Liver (tissue), 9 donors: ENCODE data around the gene CABLES1. TPM values are rescaled to one million over a fixed set of nuclear protein-coding genes. Genes with fewer than 3 reads are reported as not detected.

Experiments
- DNase-seq: peaks from one replicate; pipeline ENCODE4 v3.0.0-alpha.2; 2017; ENCODE audit warnings: low spot score
- H3K27ac ChIP-seq, 2 donors: one replicate each; pipeline ENCODE4 v1.7.0; 2013; ENCODE audit warnings: inconsistent platforms in 2 of 2, low read length in 2 of 2, control low read depth in 1 of 2, low read depth in 1 of 2, mild to moderate bottlenecking in 1 of 2
- H3K27me3 ChIP-seq, 4 donors: one replicate each; pipeline versions ENCODE4 v1.6.1 to v1.7.0; 2013; ENCODE audit warnings: low read length in 3 of 4, inconsistent platforms in 1 of 4, mild to moderate bottlenecking in 1 of 4, moderate library complexity in 1 of 4; ENCODE audit not compliant: control insufficient read depth in 4 of 4, insufficient read depth in 4 of 4
- H3K36me3 ChIP-seq, 4 donors: one replicate each; pipeline versions ENCODE4 v1.6.1 to v1.7.0; 2013; ENCODE audit warnings: low read length in 3 of 4, mild to moderate bottlenecking in 3 of 4, low read depth in 1 of 4, moderate library complexity in 1 of 4; ENCODE audit not compliant: control insufficient read depth in 4 of 4, insufficient read depth in 3 of 4
- H3K4me1 ChIP-seq, 4 donors: one replicate each; pipeline versions ENCODE4 v1.6.1 to v1.7.0; 2013; ENCODE audit warnings: low read length in 3 of 4, mild to moderate bottlenecking in 3 of 4, moderate library complexity in 1 of 4; ENCODE audit not compliant: control insufficient read depth in 4 of 4, insufficient read depth in 4 of 4
- H3K4me3 ChIP-seq, 3 donors: one replicate each; pipeline versions ENCODE4 v1.6.1 to v1.7.0; 2013; ENCODE audit warnings: low read length in 3 of 3, control low read depth in 1 of 3, low read depth in 1 of 3, mild to moderate bottlenecking in 1 of 3
- H3K9ac ChIP-seq, 2 donors: one replicate each; pipeline ENCODE4 v1.7.0; 2013; ENCODE audit warnings: low read length in 2 of 2, mild to moderate bottlenecking in 2 of 2, moderate library complexity in 2 of 2, control low read depth in 1 of 2, low read depth in 1 of 2
- H3K9me3 ChIP-seq, 4 donors: one replicate each; pipeline versions ENCODE4 v1.6.1 to v1.7.0; 2013; ENCODE audit warnings: low read length in 3 of 4; ENCODE audit not compliant: control insufficient read depth in 4 of 4
- EGR1 ChIP-seq, 2 donors: IDR thresholded peaks; 2 replicates each; pipeline ENCODE4 v1.6.1; 2016 to 2018; ENCODE audit warnings: antibody characterized with exemption in 2 of 2, low read depth in 2 of 2
- FOXA2 ChIP-seq: IDR thresholded peaks from 2 replicates; pipeline ENCODE4 v1.6.1; 2016; ENCODE audit warnings: antibody characterized with exemption
- GABPA ChIP-seq, 2 donors: IDR thresholded peaks in 1 of 2; conservative IDR thresholded peaks in 1 of 2; 2 replicates each; pipeline ENCODE4 v1.6.1; 2016; ENCODE audit warnings: antibody characterized with exemption in 2 of 2, mild to moderate bottlenecking in 1 of 2, moderate library complexity in 1 of 2
- HNF4A ChIP-seq, 2 donors: conservative IDR thresholded peaks; 2 replicates each; pipeline ENCODE4 v1.6.1; 2016; ENCODE audit warnings: antibody characterized with exemption in 2 of 2, mild to moderate bottlenecking in 2 of 2
- HNF4G ChIP-seq: IDR thresholded peaks from 2 replicates; pipeline ENCODE4 v1.6.1; 2016; ENCODE audit warnings: antibody characterized with exemption
- JUND ChIP-seq, 2 donors: IDR thresholded peaks; 2 replicates each; pipeline ENCODE4 v1.6.1; 2016; ENCODE audit warnings: antibody characterized with exemption in 2 of 2
- NR2F2 ChIP-seq: IDR thresholded peaks from 2 replicates; pipeline ENCODE4 v1.6.1; 2016; ENCODE audit warnings: antibody characterized with exemption
- RAD21 ChIP-seq, 2 donors: IDR thresholded peaks; 2 replicates each; pipeline ENCODE4 v1.6.1; 2016; ENCODE audit warnings: antibody characterized with exemption in 2 of 2, mild to moderate bottlenecking in 2 of 2
- RXRA ChIP-seq, 2 donors: IDR thresholded peaks; 2 replicates each; pipeline ENCODE4 v1.6.1; 2017 to 2018; ENCODE audit warnings: antibody characterized with exemption in 2 of 2, mild to moderate bottlenecking in 1 of 2
- SP1 ChIP-seq: IDR thresholded peaks from 2 replicates; pipeline ENCODE4 v1.6.1; 2018; ENCODE audit warnings: antibody characterized with exemption, mild to moderate bottlenecking
- TAF1 ChIP-seq: conservative IDR thresholded peaks from 2 replicates; pipeline ENCODE4 v1.6.1; 2016; ENCODE audit warnings: antibody characterized with exemption, mild to moderate bottlenecking
- YY1 ChIP-seq: IDR thresholded peaks from 2 replicates; pipeline ENCODE4 v1.6.1; 2016; ENCODE audit warnings: antibody characterized with exemption, mild to moderate bottlenecking
- WGBS: extraction: QIAGEN DNeasy Blood & Tissue Kit; methylation state at CpG from one replicate; pipeline ENCODE4 v1.1.7; 2013; 5-methylcytosine and 5-hydroxymethylcytosine counted together
- polyA plus RNA-seq, 2 donors: library from polyadenylated mRNA; stranded (reverse) in 1 of 2; unstranded in 1 of 2; fragments of 200-250 nt in 1 of 2; fragments of >200 nt in 1 of 2; fragmentation: Nextera tagmentation in 1 of 2; extraction: Ambion mirVana in 1 of 2; gene quantifications; one replicate each; pipeline versions ENCODE4 v1.2.1 to v1.2.3, GENCODE V29; 2013 to 2015
- total RNA-seq, 2 donors: library from RNA; depleted of rRNA; stranded (reverse); fragments of >200 nt; gene quantifications; one replicate each; pipeline ENCODE4 v1.2.3, GENCODE V29; 2014
- TF ChIP-seq, protein P1 (sequence below): fragments of 150-350 bp; IDR thresholded peaks from 2 replicates; pipeline ENCODE4 v1.5.1; 2017; ENCODE audit warnings: improper control_type of control experiment, low read depth, low read length; ENCODE audit not compliant: missing input control
- TF ChIP-seq, protein P2 (sequence below): IDR thresholded peaks from 2 replicates; pipeline ENCODE4 v1.6.1; 2016; ENCODE audit warnings: antibody characterized with exemption
- TF ChIP-seq, protein P3 (sequence below): IDR thresholded peaks from 2 replicates; pipeline ENCODE4 v1.6.1; 2016; ENCODE audit warnings: antibody characterized with exemption
- TF ChIP-seq, protein P4 (sequence below): IDR thresholded peaks from 2 replicates; pipeline ENCODE4 v1.6.1; 2016; ENCODE audit warnings: antibody characterized with exemption
- TF ChIP-seq, protein P5 (sequence below): IDR thresholded peaks from 2 replicates; pipeline ENCODE4 v1.6.1; 2016; ENCODE audit warnings: antibody characterized with exemption, mild to moderate bottlenecking
- donor health status: healthy.
- donor health status: healthy.
- donor health status: healthy.
- donor health status: healthy.
- donor health status: healthy.

Gene CABLES1
- total and polyA plus RNA-seq, 4 donors, result 3.3 to 8.9 (median 4.5) TPM

DNA sequence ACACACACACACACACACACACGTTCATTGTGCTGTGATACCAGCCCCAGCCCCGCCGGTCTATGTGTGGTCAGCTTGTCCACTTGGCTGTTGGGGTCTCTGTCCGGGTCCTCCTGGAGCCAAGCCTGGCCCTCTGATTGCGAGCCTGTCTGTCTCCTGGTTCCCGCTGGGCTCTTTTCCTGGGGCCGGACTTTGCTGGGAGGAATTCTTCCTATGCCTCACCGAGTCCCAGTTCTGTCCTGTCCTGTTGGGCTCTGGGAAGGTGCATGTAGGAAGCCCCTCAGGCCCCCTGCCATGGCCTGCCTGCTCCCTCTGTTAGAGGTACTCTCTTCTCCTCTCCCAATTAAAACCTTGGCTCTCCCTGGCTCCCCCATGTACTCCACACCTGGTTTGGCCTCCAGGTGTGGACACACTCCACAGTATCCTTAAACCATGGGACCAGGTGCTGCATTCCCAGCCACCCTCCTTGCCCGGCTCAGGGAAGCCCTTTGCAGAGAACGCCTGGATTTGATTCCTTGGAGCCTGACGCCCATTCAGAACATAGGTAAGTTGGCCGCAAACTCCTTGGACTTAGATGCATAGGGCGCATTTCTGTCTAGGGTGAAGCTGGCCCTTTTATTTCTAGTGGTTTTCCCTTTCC lies 42.3 kb downstream of the CABLES1 start (continued):
- no peak for TF ChIP-seq EGR1 (IDR thresholded peaks at IDR 0.05; ENCODE audit: low read depth in 2 of 2)
- TF ChIP-seq HNF4A (conservative IDR thresholded peaks at IDR 0.05), result no peak
- no peak for TF ChIP-seq HNF4G
- TF ChIP-seq, protein P1, sequence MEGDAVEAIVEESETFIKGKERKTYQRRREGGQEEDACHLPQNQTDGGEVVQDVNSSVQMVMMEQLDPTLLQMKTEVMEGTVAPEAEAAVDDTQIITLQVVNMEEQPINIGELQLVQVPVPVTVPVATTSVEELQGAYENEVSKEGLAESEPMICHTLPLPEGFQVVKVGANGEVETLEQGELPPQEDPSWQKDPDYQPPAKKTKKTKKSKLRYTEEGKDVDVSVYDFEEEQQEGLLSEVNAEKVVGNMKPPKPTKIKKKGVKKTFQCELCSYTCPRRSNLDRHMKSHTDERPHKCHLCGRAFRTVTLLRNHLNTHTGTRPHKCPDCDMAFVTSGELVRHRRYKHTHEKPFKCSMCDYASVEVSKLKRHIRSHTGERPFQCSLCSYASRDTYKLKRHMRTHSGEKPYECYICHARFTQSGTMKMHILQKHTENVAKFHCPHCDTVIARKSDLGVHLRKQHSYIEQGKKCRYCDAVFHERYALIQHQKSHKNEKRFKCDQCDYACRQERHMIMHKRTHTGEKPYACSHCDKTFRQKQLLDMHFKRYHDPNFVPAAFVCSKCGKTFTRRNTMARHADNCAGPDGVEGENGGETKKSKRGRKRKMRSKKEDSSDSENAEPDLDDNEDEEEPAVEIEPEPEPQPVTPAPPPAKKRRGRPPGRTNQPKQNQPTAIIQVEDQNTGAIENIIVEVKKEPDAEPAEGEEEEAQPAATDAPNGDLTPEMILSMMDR, result no peak
- TF ChIP-seq NR2F2, result no peak

DNA sequence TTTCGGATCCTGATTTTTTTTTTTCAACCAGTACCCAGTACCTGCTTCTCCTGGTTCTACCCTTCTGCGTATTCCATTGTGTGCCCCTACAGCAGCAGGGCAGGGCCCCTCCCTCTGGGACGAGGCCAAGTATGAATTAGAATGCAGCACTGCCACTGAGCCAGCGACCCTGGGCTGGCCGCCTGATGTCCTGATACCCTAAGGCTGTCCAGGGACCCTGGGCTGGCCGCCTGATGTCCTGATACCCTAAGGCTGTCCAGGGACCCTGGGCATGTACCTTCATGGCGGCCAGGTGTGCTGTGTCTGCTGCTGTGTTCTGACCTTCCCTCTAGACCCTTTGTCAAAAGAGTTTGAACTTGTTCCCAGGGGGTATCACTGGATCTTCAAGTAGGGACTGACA lies 42.9 kb downstream of the CABLES1 start:
- Histone ChIP-seq H3K4me3 (no peak overlapping the region), H3K9ac (no peak overlapping the region), H3K27ac (no peak overlapping the region), H3K9me3 (no peaks in the 10 kb centered on the region), H3K27me3 (no peaks in the 10 kb centered on the region), H3K4me1 (peaks cover 3 to 18% (median 11%) of the 10 kb centered on the region in 4 donors), H3K36me3 (no peaks in the 10 kb centered on the region)
- no peak for DNase-seq
- TF ChIP-seq RAD21 (IDR thresholded peaks at IDR 0.05) (no peak), FOXA2 (no peak), SP1 (no peak), GABPA (IDR thresholded peaks at IDR 0.05 in 1 of 2, conservative IDR thresholded peaks at IDR 0.05 in 1 of 2) (no peak), HNF4G (no peak)
- TF ChIP-seq, protein P1, result no peak
- WGBS, result 87% methylated on average over 7 of the region's 7 CpGs

DNA sequence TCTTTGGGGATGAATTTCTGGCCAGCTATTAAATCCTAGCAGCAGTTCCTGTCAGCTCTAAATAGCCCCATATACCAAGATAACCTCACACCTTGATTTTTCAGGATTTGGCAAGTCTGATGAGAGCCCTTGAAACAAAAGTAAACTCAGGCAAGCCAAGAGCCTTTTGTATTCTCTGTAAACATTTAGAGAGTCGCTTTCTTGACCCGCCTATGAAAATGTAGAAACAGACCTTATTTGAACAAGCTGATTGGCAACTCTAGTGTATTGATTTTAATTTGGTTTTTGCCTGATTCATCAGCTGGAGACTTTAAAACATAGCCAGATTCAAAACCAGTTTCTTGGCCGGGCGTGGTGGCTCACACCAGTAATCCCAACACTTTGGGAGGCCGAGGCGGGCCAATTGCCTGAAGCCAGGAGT lies 43.4 kb downstream of the CABLES1 start:
- DNase-seq, result no peak
- no peak overlapping the region for H3K9ac ChIP-seq
- TF ChIP-seq, protein P2, sequence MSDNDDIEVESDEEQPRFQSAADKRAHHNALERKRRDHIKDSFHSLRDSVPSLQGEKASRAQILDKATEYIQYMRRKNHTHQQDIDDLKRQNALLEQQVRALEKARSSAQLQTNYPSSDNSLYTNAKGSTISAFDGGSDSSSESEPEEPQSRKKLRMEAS, result peak; percentile 29
- TF ChIP-seq FOXA2, result peak; percentile 66
- peak; percentile 22 to 41 for TF ChIP-seq JUND (IDR thresholded peaks at IDR 0.05)
- TF ChIP-seq HNF4A (conservative IDR thresholded peaks at IDR 0.05), result peak; percentile 60 to 77
- TF ChIP-seq, protein P3, sequence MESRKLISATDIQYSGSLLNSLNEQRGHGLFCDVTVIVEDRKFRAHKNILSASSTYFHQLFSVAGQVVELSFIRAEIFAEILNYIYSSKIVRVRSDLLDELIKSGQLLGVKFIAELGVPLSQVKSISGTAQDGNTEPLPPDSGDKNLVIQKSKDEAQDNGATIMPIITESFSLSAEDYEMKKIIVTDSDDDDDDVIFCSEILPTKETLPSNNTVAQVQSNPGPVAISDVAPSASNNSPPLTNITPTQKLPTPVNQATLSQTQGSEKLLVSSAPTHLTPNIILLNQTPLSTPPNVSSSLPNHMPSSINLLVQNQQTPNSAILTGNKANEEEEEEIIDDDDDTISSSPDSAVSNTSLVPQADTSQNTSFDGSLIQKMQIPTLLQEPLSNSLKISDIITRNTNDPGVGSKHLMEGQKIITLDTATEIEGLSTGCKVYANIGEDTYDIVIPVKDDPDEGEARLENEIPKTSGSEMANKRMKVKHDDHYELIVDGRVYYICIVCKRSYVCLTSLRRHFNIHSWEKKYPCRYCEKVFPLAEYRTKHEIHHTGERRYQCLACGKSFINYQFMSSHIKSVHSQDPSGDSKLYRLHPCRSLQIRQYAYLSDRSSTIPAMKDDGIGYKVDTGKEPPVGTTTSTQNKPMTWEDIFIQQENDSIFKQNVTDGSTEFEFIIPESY, result no peak
- TF ChIP-seq, protein P1, result no peak
- TF ChIP-seq RXRA (IDR thresholded peaks at IDR 0.05), result peak; percentile 55
- TF ChIP-seq YY1, result peak; percentile 19
- TF ChIP-seq, protein P4, sequence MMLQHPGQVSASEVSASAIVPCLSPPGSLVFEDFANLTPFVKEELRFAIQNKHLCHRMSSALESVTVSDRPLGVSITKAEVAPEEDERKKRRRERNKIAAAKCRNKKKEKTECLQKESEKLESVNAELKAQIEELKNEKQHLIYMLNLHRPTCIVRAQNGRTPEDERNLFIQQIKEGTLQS, result no peak
- TF ChIP-seq SP1, result peak; percentile 40
- TF ChIP-seq, protein P5, sequence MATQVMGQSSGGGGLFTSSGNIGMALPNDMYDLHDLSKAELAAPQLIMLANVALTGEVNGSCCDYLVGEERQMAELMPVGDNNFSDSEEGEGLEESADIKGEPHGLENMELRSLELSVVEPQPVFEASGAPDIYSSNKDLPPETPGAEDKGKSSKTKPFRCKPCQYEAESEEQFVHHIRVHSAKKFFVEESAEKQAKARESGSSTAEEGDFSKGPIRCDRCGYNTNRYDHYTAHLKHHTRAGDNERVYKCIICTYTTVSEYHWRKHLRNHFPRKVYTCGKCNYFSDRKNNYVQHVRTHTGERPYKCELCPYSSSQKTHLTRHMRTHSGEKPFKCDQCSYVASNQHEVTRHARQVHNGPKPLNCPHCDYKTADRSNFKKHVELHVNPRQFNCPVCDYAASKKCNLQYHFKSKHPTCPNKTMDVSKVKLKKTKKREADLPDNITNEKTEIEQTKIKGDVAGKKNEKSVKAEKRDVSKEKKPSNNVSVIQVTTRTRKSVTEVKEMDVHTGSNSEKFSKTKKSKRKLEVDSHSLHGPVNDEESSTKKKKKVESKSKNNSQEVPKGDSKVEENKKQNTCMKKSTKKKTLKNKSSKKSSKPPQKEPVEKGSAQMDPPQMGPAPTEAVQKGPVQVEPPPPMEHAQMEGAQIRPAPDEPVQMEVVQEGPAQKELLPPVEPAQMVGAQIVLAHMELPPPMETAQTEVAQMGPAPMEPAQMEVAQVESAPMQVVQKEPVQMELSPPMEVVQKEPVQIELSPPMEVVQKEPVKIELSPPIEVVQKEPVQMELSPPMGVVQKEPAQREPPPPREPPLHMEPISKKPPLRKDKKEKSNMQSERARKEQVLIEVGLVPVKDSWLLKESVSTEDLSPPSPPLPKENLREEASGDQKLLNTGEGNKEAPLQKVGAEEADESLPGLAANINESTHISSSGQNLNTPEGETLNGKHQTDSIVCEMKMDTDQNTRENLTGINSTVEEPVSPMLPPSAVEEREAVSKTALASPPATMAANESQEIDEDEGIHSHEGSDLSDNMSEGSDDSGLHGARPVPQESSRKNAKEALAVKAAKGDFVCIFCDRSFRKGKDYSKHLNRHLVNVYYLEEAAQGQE, result no peak
- peak; percentile 19 for TF ChIP-seq NR2F2
- TF ChIP-seq HNF4G, result peak; percentile 29
- TF ChIP-seq EGR1 (IDR thresholded peaks at IDR 0.05; ENCODE audit: low read depth in 2 of 2), result no peak
- TF ChIP-seq TAF1, result no peak

More for the DNA sequence above, 43.4 kb downstream of the CABLES1 start:
- Histone ChIP-seq H3K36me3 (no peaks in the 10 kb centered on the region), H3K4me3 (no peak overlapping the region), H3K4me1 (peaks cover 3 to 18% (median 11%) of the 10 kb centered on the region in 4 donors), H3K27me3 (no peaks in the 10 kb centered on the region), H3K9me3 (no peaks in the 10 kb centered on the region), H3K27ac (peak overlapping the region in 1 of 2 donors; percentile 28)
- WGBS, result 31% methylated on average over 6 of the region's 6 CpGs
